Measurements from ENCODE around the gene CPNE5. TPM values are rescaled to one million over a fixed set of nuclear protein-coding genes. Genes with fewer than 3 reads are reported as not detected.

Gene CPNE5
- total RNA-seq, 2 experiments from 2014 or later: 0.69 to 1.2 TPM

GRCh38 chr6:36703081-36703606 is 136.1 kb downstream of the CPNE5 start:
- intact Hi-C loops (cut with micrococcal nuclease): no loop called here
- Mint-ChIP-seq H3K4me3 (no peak overlapping the region), H3K9me3 (no peaks in the 10 kb centered on the region), H3K36me3 (ENCODE audit: low read depth) (no peaks in the 10 kb centered on the region), H3K27me3 (no peaks in the 10 kb centered on the region), H3K27ac (no peak overlapping the region), H3K4me1 (ENCODE audit: low read depth) (no peaks in the 10 kb centered on the region)
- DNase-seq (no peak), ATAC-seq (no peak)
- no peak for TF ChIP-seq CTCF (IDR thresholded peaks at IDR 0.05)
- ChIA-PET POLR2A (no interaction called here), CTCF (interaction anchor here (0.9 kb wide), 1 partner anchor 56 kb away, joined by 3 read pairs; no protein-coding TSS in a partner anchor)

- no peaks in the 10 kb centered on the region for H3K4me1 Mint-ChIP-seq (ENCODE audit: low read depth)
- no peaks in the 10 kb centered on the region for H3K9me3 Mint-ChIP-seq
- no peaks in the 10 kb centered on the region for H3K36me3 Mint-ChIP-seq (ENCODE audit: low read depth)
- ChIA-PET POLR2A (no interaction called here), CTCF (no interaction called here)
- H3K27me3 Mint-ChIP-seq: no peaks in the 10 kb centered on the region
- no peak overlapping the region for H3K27ac Mint-ChIP-seq
- DNase-seq (no peak), ATAC-seq (no peak)
- H3K4me3 Mint-ChIP-seq: no peak overlapping the region
- intact Hi-C loops (cut with micrococcal nuclease): no loop called here
- TF ChIP-seq CTCF (IDR thresholded peaks at IDR 0.05): no peak
Measured at GRCh38 chr6:36702656-36703055, 136.6 kb downstream of the CPNE5 start.

GRCh38 chr6:36701401-36701991 is 137.7 kb downstream of the CPNE5 start:
- no peak overlapping the region for H3K27ac Mint-ChIP-seq
- H3K4me1 Mint-ChIP-seq (ENCODE audit: low read depth): no peaks in the 10 kb centered on the region
- H3K4me3 Mint-ChIP-seq: no peak overlapping the region
- CTCF ChIA-PET: interaction anchor here (0.6 kb wide), 1 partner anchor 670 kb away, joined by 3 read pairs; no protein-coding TSS in a partner anchor
- no peak for TF ChIP-seq CTCF (IDR thresholded peaks at IDR 0.05)
- POLR2A ChIA-PET: no interaction called here
- no peaks in the 10 kb centered on the region for H3K27me3 Mint-ChIP-seq
- ATAC-seq: peak; percentile 61
- no peaks in the 10 kb centered on the region for H3K9me3 Mint-ChIP-seq
- intact Hi-C loops (cut with micrococcal nuclease): no loop called here
- no peaks in the 10 kb centered on the region for H3K36me3 Mint-ChIP-seq (ENCODE audit: low read depth)
- no peak for DNase-seq

- Mint-ChIP-seq H3K27me3 (no peaks in the 10 kb centered on the region), H3K4me1 (ENCODE audit: low read depth) (no peaks in the 10 kb centered on the region), H3K4me3 (no peak overlapping the region), H3K9me3 (no peaks in the 10 kb centered on the region), H3K36me3 (ENCODE audit: low read depth) (no peaks in the 10 kb centered on the region), H3K27ac (no peak overlapping the region)
- ChIA-PET CTCF (interaction anchor here (0.6 kb wide), 1 partner anchor 411 kb away, joined by 3 read pairs; no protein-coding TSS in a partner anchor), POLR2A (no interaction called here)
- ATAC-seq: no peak
- intact Hi-C loops (cut with micrococcal nuclease): no loop called here
- no peak for TF ChIP-seq CTCF (IDR thresholded peaks at IDR 0.05)
- DNase-seq: no peak
Measured at GRCh38 chr6:36700831-36701230, 138.4 kb downstream of the CPNE5 start.

- H3K4me1 Mint-ChIP-seq (ENCODE audit: low read depth): peaks cover 5% of the 10 kb centered on the region
- ChIA-PET CTCF (interaction anchor here (0.6 kb wide), 1 partner anchor 411 kb away, joined by 3 read pairs; no protein-coding TSS in a partner anchor), POLR2A (interaction anchor here (0.9 kb wide), 1 partner anchor 174 kb away, joined by 3 read pairs; no protein-coding TSS in a partner anchor)
Measured at GRCh38 chr6:36700071-36700812, 139.0 kb downstream of the CPNE5 start.

More at GRCh38 chr6:36700071-36700812, 139.0 kb downstream of the CPNE5 start:
- intact Hi-C loops (cut with micrococcal nuclease): no loop called here
- Mint-ChIP-seq H3K36me3 (ENCODE audit: low read depth) (no peaks in the 10 kb centered on the region), H3K9me3 (no peaks in the 10 kb centered on the region), H3K4me3 (no peak overlapping the region), H3K27ac (no peak overlapping the region), H3K27me3 (no peaks in the 10 kb centered on the region)
- ATAC-seq: no peak
- no peak for TF ChIP-seq CTCF (IDR thresholded peaks at IDR 0.05)
- DNase-seq: no peak
